HTR-8/SVneo (cell line): ENCODE results near the gene EXOSC9.
"Not testable (repeated sequence)": the region's sequence is repeated elsewhere in the genome, so short reads cannot be mapped to it uniquely, and the experiment has no call there.

ENCODE experiments used
- DNase-seq: peaks from one replicate; pipeline ENCODE4 v3.0.0; 2011; ENCODE audit warnings: low spot score, mixed read lengths; ENCODE audit not compliant: insufficient read length
- FAIRE-seq: peaks from 2 replicates; lab custom pipeline; 2011; peaks lifted over from hg19 to GRCh38; lab: Jason Lieb, UNC

Gene EXOSC9, protein sequence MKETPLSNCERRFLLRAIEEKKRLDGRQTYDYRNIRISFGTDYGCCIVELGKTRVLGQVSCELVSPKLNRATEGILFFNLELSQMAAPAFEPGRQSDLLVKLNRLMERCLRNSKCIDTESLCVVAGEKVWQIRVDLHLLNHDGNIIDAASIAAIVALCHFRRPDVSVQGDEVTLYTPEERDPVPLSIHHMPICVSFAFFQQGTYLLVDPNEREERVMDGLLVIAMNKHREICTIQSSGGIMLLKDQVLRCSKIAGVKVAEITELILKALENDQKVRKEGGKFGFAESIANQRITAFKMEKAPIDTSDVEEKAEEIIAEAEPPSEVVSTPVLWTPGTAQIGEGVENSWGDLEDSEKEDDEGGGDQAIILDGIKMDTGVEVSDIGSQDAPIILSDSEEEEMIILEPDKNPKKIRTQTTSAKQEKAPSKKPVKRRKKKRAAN

DNA sequence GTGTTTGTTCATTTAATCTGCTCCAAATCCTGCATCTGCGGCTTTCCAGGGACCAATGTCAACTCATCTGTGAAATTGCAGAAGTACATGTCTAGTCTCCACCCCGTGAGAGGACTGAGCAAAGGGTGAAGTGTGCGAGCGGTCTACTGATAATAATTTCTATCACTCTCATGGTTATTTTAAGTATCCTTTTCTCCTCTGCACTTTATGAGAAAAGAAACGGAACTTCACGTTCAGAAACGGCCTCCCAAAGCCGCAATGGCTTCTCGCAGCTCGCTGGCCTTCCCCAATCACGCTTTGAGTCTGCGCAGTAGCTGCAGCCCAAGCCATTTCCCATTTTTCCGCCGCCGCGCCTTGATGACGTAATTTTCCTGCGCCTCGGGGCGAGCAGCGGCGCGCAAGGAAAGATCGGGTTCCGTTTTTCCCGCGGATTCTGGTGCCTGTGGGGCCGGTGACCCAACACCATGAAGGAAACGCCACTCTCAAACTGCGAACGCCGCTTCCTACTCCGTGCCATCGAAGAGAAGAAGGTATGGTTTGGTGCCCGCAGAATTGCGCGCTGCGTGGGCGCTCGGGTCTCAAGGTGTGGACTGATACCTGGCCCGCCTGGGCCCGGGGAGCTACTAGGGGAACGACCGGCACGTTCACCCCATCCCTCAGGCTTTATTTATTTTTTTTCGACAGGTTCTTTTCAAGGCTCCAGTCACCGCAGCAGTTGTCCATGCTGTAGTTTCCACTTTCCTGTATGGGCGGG, at the start of gene EXOSC9:
Gene EXOSC9 (plus strand): TSS at position 363 of the 754 bp plus-strand sequence. CDS start 102 bp downstream, at position 465.
- DNase-seq: peak; percentile 89

GRCh38 chr4:121752142-121752541, 49.0 kb upstream of the EXOSC9 start:
- DNase-seq, FAIRE-seq: not testable (repeated sequence)

More for the DNA sequence above, at the start of gene EXOSC9:
- peak; percentile 74 for FAIRE-seq

GRCh38 chr4:121758925-121759568, 42.1 kb upstream of the EXOSC9 start:
- FAIRE-seq: no peak
- DNase-seq: no peak

DNA sequence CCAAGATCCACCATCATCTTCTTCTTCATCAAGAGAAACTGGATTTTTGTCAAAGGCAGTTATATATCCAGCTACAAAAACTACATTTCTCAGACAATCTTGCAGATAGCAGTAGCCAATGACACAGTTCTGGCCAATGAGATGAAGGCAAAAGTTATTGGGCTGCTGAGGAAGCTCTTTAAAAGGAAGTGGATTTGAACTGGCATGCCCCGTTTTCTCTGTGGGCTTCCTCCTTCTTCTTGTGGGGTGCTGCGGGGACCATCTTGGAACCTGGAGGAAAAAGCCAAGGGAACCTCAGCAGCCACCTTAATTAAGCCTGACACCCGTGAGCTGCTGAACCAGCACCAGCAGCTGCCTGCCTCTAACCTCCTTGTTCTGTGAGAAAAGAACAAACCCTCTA, 40.9 kb upstream of the EXOSC9 start:
- FAIRE-seq (no peak), DNase-seq (no peak)

DNA sequence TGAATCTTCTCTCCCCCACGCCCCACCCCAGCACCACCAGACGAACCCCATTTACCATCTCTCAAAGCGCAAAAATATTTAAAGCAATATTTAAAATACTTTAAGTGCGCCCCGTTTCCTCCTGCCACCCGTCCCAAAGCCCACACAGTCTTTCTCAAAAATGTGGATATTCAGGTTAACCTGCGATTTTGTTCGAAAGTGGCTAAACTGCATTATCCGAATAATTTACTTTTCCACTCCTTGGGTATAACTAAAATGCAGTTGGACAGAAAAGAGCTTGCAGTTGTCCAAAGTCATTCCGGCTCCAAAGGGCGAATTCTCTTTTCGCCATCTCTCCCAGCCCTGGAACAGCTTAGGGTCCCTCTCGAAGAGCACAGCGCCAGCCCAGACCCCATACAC, 36.8 kb upstream of the EXOSC9 start:
- FAIRE-seq (no peak), DNase-seq (no peak)

GRCh38 chr4:121764702-121765367, 36.3 kb upstream of the EXOSC9 start, which contains the start of gene SMIM43:
TSS of gene SMIM43 (minus strand) at chr4:121765164. CDS start at chr4:121765105, 59 bp downstream.
- DNase-seq: peak; percentile 21
- FAIRE-seq: peak; percentile 64

DNA sequence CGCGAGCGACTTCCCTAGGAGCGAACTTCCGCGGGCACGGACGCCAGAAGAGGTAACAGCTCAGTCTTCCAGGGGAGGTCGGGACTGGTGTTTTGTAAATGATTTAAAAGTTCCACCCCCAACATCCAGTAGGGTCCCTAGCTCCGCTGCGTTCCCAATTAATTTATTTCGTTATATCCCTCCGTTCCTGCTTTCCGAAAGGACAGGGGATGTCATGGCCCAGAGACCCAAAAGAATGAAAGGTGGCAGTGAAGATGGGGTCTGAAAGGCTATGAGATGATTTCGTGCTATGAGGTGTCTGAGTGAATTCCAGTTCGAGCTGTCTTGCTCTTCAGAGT, 35.8 kb upstream of the EXOSC9 start:
- no peak for FAIRE-seq
- no peak for DNase-seq

DNA sequence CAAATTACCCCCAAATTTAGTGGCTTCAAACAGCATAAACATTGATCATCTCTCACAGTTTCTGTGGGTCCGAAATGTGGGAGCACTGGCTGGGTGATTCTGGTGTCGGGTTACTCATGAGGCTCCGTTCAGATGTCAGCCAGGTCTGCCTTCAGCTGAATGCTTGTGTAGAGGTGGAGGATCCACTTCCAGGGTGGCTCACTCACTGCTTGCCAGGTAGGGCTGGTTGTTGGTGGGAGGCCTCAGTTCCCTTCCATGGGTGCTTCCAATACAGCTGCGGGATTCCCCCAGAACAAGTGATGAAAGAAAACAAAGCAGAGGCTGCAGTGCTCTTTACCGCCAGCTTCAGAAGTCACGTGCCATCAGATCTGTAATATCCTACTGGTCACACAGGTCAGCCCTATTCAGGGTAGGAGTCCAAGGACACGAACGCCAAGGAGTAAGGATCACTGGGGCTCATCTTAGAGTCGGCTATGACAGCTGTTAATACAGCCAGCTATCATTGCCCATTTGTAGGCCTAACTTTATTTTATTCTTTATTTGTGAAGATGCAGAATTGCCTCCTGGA, 35.1 kb upstream of the EXOSC9 start:
- DNase-seq (no peak), FAIRE-seq (peak; percentile 57)

DNA sequence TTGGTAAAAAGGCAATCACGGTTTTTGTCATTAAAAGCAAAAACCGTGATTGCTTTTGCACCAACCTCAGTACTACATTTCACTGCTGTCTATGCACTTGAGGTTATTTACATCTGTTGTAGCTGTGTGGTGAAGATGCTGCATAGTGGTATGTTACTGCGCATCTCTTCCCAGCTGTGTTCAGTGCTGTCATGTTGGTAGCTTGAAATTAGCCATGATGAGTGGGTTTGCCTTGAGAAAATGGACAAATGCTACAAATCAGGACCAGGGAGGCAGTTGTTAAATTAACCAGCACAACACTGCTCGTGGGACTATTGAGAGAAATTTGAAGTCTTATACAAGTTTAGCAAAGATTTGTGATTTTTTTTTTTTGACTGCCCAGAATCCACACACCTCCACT, 34.0 kb upstream of the EXOSC9 start:
- FAIRE-seq (no peak), DNase-seq (no peak)

DNA sequence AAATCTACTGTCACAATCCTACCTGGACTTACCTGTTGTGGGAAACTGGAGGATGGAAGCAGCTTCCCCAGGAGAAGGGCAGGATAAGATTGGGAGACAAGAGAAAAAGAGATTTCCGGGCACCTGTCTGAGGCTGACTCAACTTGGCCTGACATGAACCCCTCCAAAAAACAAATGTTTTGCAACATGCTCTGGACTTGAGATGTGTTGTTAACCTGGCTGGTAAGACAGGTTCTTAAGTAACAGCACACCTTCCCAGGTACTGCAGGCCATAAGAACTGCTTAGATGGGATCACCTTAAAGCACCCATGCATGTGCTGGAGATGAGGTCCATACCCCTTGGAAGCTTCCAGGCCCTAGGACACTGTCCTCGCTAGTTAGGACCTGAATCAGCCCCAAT, 31.8 kb upstream of the EXOSC9 start:
- no peak for FAIRE-seq
- no peak for DNase-seq

GRCh38 chr4:121771869-121772268, 29.3 kb upstream of the EXOSC9 start:
- FAIRE-seq: no peak
- no peak for DNase-seq

- DNase-seq (no peak), FAIRE-seq (no peak)
Observed at GRCh38 chr4:121773883-121774282, 27.2 kb upstream of the EXOSC9 start.

GRCh38 chr4:121776610-121777401, 24.3 kb upstream of the EXOSC9 start:
- no peak for DNase-seq
- FAIRE-seq: no peak

DNA sequence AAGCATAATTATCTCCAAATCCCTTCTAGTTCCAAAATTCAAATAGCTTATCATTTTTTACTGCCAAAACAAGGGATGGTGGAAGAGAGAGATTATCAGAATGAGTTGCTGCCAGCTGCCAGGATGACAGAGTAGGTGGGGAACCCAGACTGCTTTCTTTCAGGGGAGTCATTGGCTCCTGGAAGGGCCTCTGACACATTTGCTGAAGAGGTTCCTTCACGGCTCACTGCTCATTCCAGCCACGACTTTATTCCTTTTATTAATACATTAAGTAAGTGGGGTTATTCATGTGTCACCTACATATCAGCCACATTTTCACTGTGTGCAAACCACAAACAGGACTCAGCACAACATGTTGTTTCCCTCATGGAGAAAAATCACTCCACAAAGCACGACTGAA, 23.5 kb upstream of the EXOSC9 start:
- FAIRE-seq (no peak), DNase-seq (no peak)

DNA sequence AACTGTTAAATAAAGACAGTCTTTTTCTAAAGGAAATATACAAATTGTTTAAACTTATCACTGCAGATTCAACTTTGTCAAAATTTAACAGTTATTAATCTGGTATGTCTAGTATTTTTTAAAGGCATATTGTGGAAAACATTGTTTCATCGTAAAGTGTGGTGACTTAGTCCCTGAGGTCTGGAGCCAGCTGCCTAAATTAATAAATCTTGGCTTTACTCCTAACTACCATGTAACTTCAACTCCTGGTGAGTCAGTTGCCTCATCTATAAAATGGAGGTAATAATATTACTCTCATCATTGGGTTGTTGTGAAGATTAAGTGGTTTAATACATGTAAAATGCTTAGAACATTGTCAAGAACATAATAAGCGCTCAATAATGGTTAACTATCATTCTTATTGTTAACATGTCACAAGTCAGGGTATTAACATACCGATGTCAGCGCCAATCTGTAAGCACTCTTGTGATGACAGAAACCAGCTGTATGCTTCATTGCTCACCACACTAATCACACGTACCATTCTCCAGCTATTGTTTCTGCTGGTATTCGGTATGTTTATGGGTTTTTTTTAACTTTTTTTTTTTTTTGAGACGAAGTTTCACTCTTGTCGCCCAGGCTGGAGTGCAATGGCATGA, 22.0 kb upstream of the EXOSC9 start:
- DNase-seq: no peak
- no peak for FAIRE-seq

DNA sequence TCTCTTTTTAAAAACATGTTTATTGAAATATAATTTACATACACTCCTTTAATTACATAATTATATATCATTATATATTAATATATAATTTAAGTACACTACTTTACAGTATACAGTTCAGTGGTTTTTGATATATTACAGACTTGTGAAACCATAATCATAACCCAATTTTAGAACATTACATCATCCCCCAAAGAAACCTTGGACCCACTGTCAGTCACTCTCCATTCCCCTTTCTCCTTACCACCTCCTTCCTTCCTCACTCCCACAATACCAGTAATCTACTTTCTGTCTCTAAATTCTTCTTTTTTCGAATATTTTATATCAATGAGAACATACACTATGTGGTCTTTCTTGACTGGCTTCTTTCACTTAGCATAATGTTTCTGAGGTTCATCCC, 17.9 kb upstream of the EXOSC9 start:
- FAIRE-seq (no peak), DNase-seq (no peak)

GRCh38 chr4:121784401-121784800, 16.7 kb upstream of the EXOSC9 start:
- DNase-seq (no peak), FAIRE-seq (no peak)

GRCh38 chr4:121784975-121785374, 16.1 kb upstream of the EXOSC9 start:
- DNase-seq: peak; percentile 69
- no peak for FAIRE-seq

DNA sequence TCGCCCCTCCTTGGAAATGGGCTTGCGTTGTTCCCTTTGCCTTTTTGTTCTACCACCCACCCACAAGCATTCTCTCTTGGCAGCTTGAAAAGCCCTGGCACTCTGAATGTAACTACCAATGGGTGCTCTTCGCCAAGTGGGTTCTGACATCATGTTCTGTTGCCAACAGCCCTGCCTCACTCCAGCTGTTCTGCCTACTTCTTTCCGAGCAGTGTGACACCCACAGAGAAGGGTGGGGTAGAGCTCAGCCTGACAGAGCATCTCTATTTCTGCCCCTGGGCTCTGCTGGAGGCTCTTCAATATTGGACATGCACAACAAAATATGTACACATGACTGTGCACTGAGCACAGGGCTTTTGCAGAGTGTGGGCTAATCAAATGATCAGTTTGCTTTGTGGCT, 15.6 kb upstream of the EXOSC9 start:
- no peak for FAIRE-seq
- no peak for DNase-seq
